HepG2 (cell line): Measurements from ENCODE around the gene TMEM97. TPM values are rescaled to one million over a fixed set of nuclear protein-coding genes. Genes with fewer than 3 reads are reported as not detected.

Source experiments
- CBFB ChIP-seq: sonication (generic); formaldehyde crosslinking; IDR thresholded peaks from 2 replicates; pipeline ENCODE4 v1.4.0; 2020; ENCODE audit warnings: missing genetic modification reagents
- E2F5 ChIP-seq: sonication (generic); formaldehyde crosslinking; conservative IDR thresholded peaks from 2 replicates; pipeline ENCODE4 v1.4.0; 2020; ENCODE audit warnings: missing genetic modification reagents
- KAT8 ChIP-seq: IDR thresholded peaks from 2 replicates; pipeline ENCODE4 v1.6.1; 2016; ENCODE audit warnings: missing genetic modification reagents, missing compliant biosample characterization
- KIAA2018 ChIP-seq: sonication (generic); formaldehyde crosslinking; IDR thresholded peaks from 2 replicates; pipeline ENCODE4 v1.5.0; 2020; ENCODE audit warnings: mild to moderate bottlenecking, missing genetic modification reagents, borderline replicate concordance
- KLF12 ChIP-seq: sonication (generic); formaldehyde crosslinking; IDR thresholded peaks from 2 replicates; pipeline ENCODE4 v1.4.0; 2020; ENCODE audit warnings: missing genetic modification reagents, borderline replicate concordance
- KMT2A ChIP-seq: sonication (generic); formaldehyde crosslinking; IDR thresholded peaks from 2 replicates; pipeline ENCODE4 v1.4.0; 2020; ENCODE audit warnings: missing genetic modification reagents
- NFRKB ChIP-seq: fragments of 450-650 bp; IDR thresholded peaks from 2 replicates; pipeline ENCODE4 v1.6.1; 2017
- PHF8 ChIP-seq: sonication (generic); formaldehyde crosslinking; IDR thresholded peaks from 2 replicates; pipeline ENCODE4 v1.5.0; 2020; ENCODE audit warnings: missing genetic modification reagents
- RNF219 ChIP-seq: sonication (generic); formaldehyde crosslinking; IDR thresholded peaks from 2 replicates; pipeline ENCODE4 v1.5.0; 2020; ENCODE audit warnings: mild to moderate bottlenecking, missing genetic modification reagents
- RXRB ChIP-seq: IDR thresholded peaks from 2 replicates; pipeline ENCODE4 v1.6.1; 2016; ENCODE audit warnings: borderline replicate concordance, missing genetic modification reagents, missing compliant biosample characterization
- THYN1 ChIP-seq: sonication (generic); formaldehyde crosslinking; IDR thresholded peaks from 2 replicates; pipeline ENCODE4 v1.8.1; 2023; ENCODE audit warnings: low read depth, mild to moderate bottlenecking, moderate library complexity, missing genetic modification reagents, borderline replicate concordance
- TMF1 ChIP-seq: sonication (generic); formaldehyde crosslinking; IDR thresholded peaks from 2 replicates; pipeline ENCODE4 v1.8.1; 2022; ENCODE audit warnings: low read depth, missing genetic modification reagents
- YEATS4 ChIP-seq: sonication (generic); formaldehyde crosslinking; IDR thresholded peaks from 2 replicates; pipeline ENCODE4 v1.4.0; 2020; ENCODE audit warnings: missing genetic modification reagents, borderline replicate concordance
- ZNF235 ChIP-seq: sonication (generic); formaldehyde crosslinking; IDR thresholded peaks from 2 replicates; pipeline ENCODE4 v1.8.1; 2023; ENCODE audit warnings: mild to moderate bottlenecking, missing genetic modification reagents, borderline replicate concordance
- ZNF275 ChIP-seq: sonication (generic); formaldehyde crosslinking; IDR thresholded peaks from 2 replicates; pipeline ENCODE4 v1.8.0; 2022; ENCODE audit warnings: missing genetic modification reagents, mild to moderate bottlenecking, inconsistent platforms, borderline replicate concordance
- ZNF652 ChIP-seq: IDR thresholded peaks from 2 replicates; pipeline ENCODE4 v1.6.1; 2016; ENCODE audit warnings: low read depth, borderline replicate concordance
- ZSCAN22 ChIP-seq: sonication (generic); formaldehyde crosslinking; IDR thresholded peaks from 2 replicates; pipeline ENCODE4 v1.4.0; 2020; ENCODE audit warnings: mild to moderate bottlenecking, missing genetic modification reagents
- ZSCAN31 ChIP-seq: sonication (generic); formaldehyde crosslinking; IDR thresholded peaks from 2 replicates; pipeline ENCODE4 v1.5.0; 2020; ENCODE audit warnings: low read depth, mild to moderate bottlenecking, missing genetic modification reagents
- polyA plus RNA-seq, 8 experiments: library from polyadenylated mRNA; depleted of rRNA in 3 of 8; stranded (reverse) in 7 of 8; unstranded in 1 of 8; fragments of >200 nt; fragmentation: Illumina TruSeq in 4 of 8; extraction: Trizol in 4 of 8; gene quantifications; 2 replicates each; pipeline versions ENCODE4 v1.2.1 to v1.2.3, GENCODE V29; 2011 to 2016; ENCODE audit warnings: low read depth in 4 of 8, missing spikeins in 1 of 8, mixed read lengths in 1 of 8; ENCODE audit not compliant: insufficient read depth in 1 of 8
- total RNA-seq, 5 experiments: library from RNA; depleted of rRNA; stranded (reverse); fragments of >200 nt; fragmentation: Illumina TruSeq; extraction: Trizol; gene quantifications; 2 replicates each; pipeline ENCODE4 v1.2.3, GENCODE V29; 2016; ENCODE audit warnings: low read depth in 1 of 5

Gene TMEM97
- total and polyA plus RNA-seq, 2 of the 13 experiments (the other 11 are each of a cell fraction or from before 2014, with no cell fraction given) = 69.6 to 137 TPM

GRCh38 chr17:28347261-28347891 is 28.4 kb downstream of the TMEM97 start (continued):
- no peak for TF ChIP-seq KIAA2018 (CRISPR knock-in tag)
- TF ChIP-seq ZNF235 (CRISPR knock-in tag) = no peak
- TF ChIP-seq RXRB (CRISPR knock-in tag) = no peak
- no peak for TF ChIP-seq E2F5 (CRISPR knock-in tag)
- no peak for TF ChIP-seq KAT8 (CRISPR knock-in tag)
- TF ChIP-seq ZSCAN22 (CRISPR knock-in tag) = no peak
- no peak for TF ChIP-seq NFRKB
- no peak for TF ChIP-seq PHF8
- TF ChIP-seq YEATS4 (CRISPR knock-in tag) = no peak
- TF ChIP-seq ZNF275 (CRISPR knock-in tag) = no peak
- TF ChIP-seq KMT2A (CRISPR knock-in tag) = no peak
- no peak for TF ChIP-seq ZNF652 (CRISPR knock-in tag)
- no peak for TF ChIP-seq KLF12 (CRISPR knock-in tag)
- TF ChIP-seq THYN1 = no peak
- TF ChIP-seq TMF1 = no peak
- no peak for TF ChIP-seq CBFB (CRISPR knock-in tag)
- TF ChIP-seq RNF219 = 0 out of 2 replicates have a peak, but pooled peaks have one; percentile 36
- TF ChIP-seq ZSCAN31 (CRISPR knock-in tag) = no peak
